GM19351 (cell line): ENCODE measurements around the gene C14orf119.

Experiments used
- ATAC-seq: cut with Tn5 transposase; IDR thresholded peaks from one replicate; pipeline ENCODE4 v1.9.1; 2021; ENCODE audit warnings: mild to moderate bottlenecking, moderate library complexity; ENCODE audit not compliant: unreplicated experiment

Gene C14orf119

GRCh38 chr14:23060536-23061260 lies 34.6 kb upstream of the C14orf119 start:
- ATAC-seq, result no peak

GRCh38 chr14:23062002-23062401 lies 33.3 kb upstream of the C14orf119 start:
- ATAC-seq, result no peak

- ATAC-seq, result no peak
Observed at GRCh38 chr14:23063601-23064000, 31.7 kb upstream of the C14orf119 start.

GRCh38 chr14:23066368-23066767 lies 28.9 kb upstream of the C14orf119 start:
- ATAC-seq, result no peak

GRCh38 chr14:23066855-23067744 lies 28.2 kb upstream of the C14orf119 start:
- no peak for ATAC-seq

- ATAC-seq, result no peak
Observed at GRCh38 chr14:23067847-23068788, 27.2 kb upstream of the C14orf119 start.

GRCh38 chr14:23068789-23069412 lies 26.4 kb upstream of the C14orf119 start:
- ATAC-seq, result peak; percentile 81

GRCh38 chr14:23069413-23069806 lies 25.9 kb upstream of the C14orf119 start:
- no peak for ATAC-seq

- ATAC-seq, result no peak
Observed at GRCh38 chr14:23070262-23071129, 24.8 kb upstream of the C14orf119 start.

GRCh38 chr14:23071244-23071920 lies 23.9 kb upstream of the C14orf119 start:
- ATAC-seq, result peak; percentile 96

- no peak for ATAC-seq
Observed at GRCh38 chr14:23071921-23072539, 23.3 kb upstream of the C14orf119 start.

GRCh38 chr14:23074906-23075305 lies 20.4 kb upstream of the C14orf119 start:
- no peak for ATAC-seq

GRCh38 chr14:23076785-23077408 lies 18.4 kb upstream of the C14orf119 start:
- no peak for ATAC-seq

- ATAC-seq, result no peak
Observed at GRCh38 chr14:23077962-23078361, 17.3 kb upstream of the C14orf119 start.

- ATAC-seq, result no peak
Observed at GRCh38 chr14:23078692-23079116, 16.6 kb upstream of the C14orf119 start.

GRCh38 chr14:23079716-23080115 lies 15.6 kb upstream of the C14orf119 start:
- no peak for ATAC-seq

GRCh38 chr14:23080474-23080873 lies 14.8 kb upstream of the C14orf119 start:
- ATAC-seq, result no peak

GRCh38 chr14:23085458-23085857 lies 9.8 kb upstream of the C14orf119 start:
- ATAC-seq, result no peak
